GM18507 (cell line): ENCODE results near the gene IL1RL1.
"Not testable (repeated sequence)": the region's sequence is repeated elsewhere in the genome, so short reads cannot be mapped to it uniquely, and the experiment has no call there.

Experiments used
- DNase-seq: peaks from one replicate; pipeline ENCODE4 v3.0.0; 2011; ENCODE audit warnings: low read depth; ENCODE audit not compliant: insufficient read length; ENCODE audit errors: extremely low spot score
- FAIRE-seq: peaks from 2 replicates; lab custom pipeline; 2011; peaks lifted over from hg19 to GRCh38; lab: Jason Lieb, UNC

IL1RL1 gene

DNA sequence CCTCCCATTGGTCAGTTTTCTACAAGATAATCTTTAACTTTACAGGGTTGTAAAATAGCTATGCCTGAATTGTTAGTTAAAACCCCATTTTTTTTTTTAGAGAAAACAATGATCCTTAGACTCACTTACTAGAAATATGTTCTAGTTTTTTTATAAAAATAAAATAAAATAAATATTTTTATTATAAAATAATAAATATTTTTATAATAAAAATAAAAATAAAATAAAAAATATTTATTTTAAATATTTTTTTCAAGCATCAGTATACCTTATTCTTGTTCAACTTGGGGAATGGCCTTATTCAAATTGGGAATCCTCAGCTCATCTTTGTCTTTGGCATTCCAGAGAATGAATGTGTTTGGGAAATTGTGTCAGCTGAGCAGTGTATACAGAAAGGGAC lies 20.8 kb upstream of the IL1RL1 start:
- DNase-seq (no peak), FAIRE-seq (no peak)

DNA sequence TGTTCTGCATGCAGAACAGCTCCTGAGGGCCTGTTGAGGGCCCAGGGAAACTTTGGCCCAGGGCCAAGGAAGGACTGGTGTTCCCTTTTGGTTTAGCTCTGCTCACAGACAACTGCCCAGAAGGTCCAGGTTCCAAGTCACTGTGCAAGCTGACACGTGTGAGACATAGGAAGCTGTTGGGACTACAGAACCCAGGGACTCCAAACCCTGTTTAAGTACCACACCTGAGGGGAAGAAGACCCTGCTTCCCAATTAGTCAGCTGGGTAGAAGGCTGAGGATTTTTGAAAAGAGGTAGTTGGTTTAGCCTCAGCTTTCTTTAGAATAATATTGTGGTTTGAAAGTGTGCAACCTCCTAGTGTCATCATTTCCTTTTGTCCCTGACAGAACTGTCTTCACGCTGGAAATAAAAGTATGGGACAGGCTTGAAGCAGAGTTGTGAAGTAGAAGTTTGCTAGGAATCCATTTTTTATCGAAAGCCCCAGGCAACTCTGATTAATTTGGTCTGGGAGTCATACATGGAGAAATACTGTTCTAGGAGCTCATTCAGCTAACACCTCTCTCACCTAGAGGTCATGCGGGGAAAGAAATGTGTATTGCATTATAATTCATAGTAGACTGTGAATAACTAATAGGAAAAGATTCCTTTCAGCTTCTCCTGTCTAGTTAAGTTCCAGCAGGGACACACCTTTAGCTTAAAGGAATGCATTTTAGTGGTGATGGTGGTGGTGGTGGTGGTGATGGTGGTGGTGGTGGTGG lies 19.9 kb upstream of the IL1RL1 start:
- DNase-seq (no peak), FAIRE-seq (no peak)

DNA sequence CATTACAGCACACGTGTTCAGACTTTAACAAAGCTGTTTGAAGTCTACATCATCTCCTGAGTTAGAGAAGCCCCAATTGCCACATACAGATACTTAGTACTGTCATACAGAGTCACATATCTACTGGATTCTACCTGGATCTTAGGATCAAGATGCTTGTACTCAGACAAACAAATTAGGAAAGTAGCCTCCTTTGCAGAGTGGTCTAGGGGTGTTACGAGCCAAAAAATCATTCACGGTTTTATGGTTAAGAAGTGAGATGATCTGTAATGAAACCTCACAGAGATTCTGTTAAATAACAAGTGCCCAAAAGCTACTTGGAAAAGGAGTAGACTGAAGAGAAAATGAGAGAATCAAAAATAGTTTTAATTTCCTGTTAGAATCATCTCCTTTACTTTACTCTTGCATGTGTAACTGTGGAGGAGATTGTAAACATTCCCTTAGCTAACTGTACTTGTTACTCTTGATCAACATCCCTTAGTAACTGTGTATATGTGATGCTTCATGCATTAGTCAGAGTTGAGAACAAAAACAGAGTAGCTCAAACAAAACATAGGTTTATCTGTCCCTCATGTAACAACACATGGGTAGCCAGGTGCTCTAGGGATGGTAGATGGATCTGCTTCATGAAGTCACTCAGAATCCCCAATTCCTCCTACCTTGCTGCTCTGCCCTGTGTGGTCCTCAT lies 16.4 kb upstream of the IL1RL1 start:
- DNase-seq, result no peak
- no peak for FAIRE-seq

DNA sequence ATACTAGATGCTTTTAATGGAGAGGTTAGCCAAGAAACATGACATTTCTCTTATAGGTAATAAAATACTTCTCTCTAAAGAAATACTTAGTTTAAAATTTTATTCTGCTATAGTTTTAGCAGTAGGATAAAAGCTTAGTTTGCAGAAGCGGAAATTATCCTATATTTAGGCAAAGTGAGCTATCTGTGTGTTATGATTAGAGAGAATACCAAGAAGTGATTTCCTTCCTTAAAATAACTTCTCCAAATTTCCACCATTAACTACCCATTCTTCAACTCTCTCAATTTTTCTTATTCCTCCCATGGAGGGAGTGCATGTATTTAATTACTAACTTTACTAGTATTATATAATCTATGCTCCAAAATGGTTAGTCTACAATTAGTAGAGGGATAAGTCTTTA lies 15.8 kb upstream of the IL1RL1 start:
- DNase-seq (no peak), FAIRE-seq (no peak)

DNA sequence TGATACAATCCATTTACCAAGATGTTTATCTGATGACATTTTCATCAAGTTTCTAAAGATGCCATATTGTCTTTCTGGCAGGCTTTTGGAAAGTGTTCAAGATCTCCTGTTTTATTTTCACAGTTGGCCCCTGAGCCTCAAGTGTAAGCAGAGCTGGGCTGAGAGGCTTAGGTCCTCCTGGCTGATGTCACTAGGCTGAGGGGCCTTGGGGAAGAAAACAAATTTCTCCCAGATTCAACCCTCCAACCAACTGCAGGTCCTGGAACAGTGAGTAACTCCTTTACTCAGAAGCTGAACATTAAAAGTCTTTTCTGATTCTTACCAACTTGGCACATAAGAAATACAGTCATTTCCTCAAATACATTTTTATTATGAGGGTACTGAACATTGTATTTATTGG lies 14.9 kb upstream of the IL1RL1 start:
- no peak for FAIRE-seq
- no peak for DNase-seq

DNA sequence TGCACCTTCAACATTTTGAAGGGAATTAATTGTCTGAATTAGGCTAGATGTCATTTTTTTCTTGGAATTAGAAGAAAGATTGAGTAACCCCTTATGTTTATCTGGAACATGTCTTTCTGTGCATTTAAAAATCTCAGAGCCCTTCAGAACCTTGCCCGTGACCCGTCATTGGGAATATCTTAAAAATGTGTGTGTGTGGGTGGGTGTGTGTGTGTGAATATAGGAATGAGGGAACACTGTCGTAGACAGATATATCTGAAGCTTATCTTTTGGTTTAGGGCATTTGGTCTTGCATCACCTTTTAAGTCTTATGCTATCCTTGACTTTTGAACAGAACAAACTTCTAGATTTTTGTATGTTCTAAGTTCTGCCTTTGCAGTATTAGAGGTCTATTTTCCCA lies 13.5 kb upstream of the IL1RL1 start:
- DNase-seq (no peak), FAIRE-seq (no peak)

DNA sequence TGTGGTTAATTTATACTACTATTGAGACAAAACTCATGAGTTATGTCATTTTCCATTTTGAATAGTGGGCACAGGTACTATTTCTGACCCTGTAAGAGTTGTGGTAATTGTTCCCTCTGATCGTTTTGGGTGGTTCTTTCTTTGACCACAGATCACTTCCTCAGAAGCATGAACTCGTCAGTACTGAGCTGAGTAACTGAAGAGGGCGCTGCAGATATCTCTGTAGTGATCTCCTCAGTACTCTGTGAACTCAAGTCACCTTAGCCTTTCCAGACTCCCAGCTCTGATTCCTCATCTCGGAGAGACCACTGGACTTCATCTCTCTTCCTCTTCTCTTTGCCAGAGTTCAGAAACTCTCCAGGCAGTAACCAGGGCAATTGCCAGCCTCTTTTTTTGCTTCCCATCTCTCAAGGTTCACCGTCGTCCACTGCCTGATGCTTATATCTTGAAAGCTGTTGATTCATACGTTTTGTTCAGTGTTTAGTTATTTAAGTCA lies 9.4 kb upstream of the IL1RL1 start:
- DNase-seq (no peak), FAIRE-seq (peak; percentile 50)

DNA sequence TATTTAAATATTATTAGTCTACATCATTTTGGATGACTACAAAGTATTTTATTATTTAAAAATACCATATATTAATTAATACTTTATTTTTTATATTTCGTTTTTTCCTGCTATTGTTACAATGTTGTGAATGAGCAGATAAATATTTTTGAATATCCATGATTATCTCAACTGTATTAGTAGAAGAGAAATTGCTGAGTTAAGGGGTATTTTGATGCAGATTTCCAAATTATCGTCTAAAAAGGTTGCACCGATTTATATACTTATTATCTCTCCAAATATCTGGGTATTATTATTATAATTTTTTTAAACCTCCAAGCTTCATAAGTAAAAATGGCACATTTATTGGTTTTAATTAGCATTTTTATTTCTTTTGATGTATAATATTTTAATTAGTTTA lies 8.9 kb upstream of the IL1RL1 start:
- FAIRE-seq, result no peak
- no peak for DNase-seq

DNA sequence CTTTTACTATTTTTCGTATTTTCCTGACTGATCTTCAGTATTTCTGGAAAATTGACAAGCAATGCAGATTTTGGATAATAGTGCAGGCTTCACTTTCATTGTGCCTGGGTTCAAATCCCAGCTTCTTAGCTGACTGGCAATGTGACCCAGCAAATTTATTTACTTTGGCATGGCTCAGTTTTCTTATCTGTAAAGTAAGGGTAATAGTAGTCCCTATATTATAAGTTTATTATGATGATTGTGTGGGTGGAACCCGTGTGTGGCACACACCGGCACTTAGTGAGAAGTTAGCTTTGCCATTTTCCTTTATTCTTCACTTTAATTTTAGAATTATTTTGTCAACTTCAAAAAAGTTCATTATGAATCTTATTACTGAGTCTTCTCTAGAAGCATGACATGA lies 7.8 kb upstream of the IL1RL1 start:
- FAIRE-seq (no peak), DNase-seq (no peak)

DNA sequence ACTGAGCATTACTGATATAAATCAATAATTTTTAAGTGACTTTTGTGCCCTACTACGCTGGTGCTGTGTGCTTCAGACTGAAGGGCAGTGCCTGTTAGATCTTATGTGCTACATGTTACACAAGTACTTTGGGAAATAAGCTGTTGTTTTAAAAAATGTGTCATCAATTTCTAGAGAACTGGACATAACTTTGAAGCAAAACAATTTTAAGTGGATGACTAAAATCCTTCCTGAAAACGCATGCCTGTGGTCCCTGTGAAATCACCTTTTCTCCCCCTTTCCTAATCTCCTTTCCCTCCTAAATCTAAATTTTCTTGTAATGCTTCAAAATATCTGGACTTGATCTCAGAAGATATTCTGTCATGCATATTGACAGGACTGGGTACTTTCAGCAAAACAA lies 7.1 kb upstream of the IL1RL1 start:
- no peak for FAIRE-seq
- DNase-seq, result no peak

DNA sequence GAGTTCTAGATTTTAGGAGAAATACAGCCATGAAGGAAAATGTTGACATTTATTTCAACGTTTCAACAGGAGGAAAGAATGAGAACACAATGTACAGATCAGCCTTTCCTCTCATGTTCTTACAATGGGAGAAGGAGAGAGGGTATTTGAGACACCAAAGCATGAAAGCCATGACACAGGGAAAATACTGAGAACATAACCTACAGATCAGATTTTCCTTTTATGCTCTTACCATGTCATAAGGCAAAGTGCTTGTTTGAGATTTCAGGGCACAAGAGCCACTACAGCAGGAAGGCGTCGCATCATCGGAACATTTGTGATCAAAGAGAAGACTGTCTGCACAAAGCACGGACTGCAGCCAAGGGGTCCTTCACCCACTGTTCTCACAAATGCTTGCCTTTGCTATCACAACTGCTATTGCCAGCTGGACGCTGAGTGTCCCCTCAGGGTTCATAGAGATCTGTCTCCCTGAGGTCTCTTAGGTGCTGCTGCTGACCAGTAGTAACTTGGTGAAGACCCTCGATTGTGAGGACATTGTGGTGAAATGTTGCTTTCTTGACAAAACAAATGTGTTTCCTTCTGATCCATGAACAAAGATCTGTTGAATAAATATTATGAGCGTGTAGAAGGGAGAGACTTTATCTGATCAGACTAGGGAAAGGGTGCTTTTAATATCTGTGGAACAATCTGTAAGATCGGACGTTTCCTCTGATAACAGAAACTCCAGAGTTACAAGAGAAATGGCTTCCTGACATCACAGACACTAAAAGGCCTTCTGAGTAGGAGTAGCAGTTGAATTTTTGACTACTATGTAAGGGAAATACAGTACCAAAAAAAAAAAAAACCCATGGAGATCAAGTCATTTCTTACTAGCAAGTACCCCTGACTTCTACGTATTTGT lies 6.4 kb upstream of the IL1RL1 start:
- FAIRE-seq (no peak), DNase-seq (no peak)

DNA sequence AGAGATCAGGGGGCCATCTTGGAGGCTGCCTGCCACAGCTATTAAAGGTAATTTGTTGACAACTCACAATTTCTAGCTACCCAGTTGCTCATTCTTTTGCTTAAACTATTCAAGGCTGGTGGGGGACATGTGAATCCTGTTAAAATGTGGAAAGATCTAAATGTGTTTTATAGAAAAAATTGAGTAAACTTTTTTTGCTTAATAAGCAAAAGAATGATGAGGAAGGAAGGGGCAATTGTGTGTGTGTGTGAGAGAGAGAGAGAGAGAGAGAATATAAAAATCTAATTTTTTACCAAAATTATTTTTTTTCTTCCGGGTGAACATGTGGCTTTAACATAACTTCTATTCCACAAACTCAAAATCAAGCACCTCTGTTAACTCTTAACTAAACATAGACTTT lies 5.2 kb upstream of the IL1RL1 start:
- DNase-seq (no peak), FAIRE-seq (no peak)

DNA sequence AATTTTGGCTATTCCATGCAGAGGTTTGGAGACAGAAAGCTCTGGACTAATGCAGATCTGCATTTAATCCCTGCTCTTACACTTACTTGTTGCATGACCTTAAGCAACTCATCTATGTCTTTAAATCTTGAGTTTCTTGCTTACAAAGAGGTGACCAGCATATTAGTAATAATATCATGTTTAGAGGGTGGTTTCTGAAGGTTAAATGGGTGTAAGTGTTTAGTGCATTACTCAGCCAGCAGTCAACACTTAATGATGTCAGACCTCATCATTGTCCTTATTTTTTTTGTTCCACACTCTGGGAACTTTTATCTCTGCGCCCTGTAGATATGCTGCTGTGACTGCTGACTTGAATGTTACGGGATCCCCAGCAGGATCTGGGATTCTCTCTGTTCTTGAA lies 1.7 kb downstream of the IL1RL1 start:
- FAIRE-seq, result no peak

DNA sequence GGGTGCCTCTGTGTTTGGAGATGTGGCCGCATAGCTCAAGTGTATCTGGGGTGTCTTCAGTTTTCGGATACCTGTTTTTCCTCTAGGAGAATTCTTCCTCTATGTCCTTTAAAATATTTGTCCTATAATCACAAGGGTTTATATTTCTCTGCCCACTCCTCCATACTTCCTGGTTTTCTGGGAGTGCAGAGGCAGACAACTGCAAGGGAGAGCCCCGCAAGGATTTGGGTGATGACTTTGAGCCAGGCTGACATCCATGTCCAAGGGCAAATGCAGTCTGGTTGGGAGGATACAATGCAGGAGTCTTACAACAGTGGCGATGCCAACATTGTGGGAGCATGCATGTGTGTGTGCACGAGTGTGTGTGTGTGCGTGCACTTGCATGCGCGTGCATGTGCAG lies 2.1 kb downstream of the IL1RL1 start:
- FAIRE-seq (no peak), DNase-seq (no peak)

More for the DNA sequence above, 1.7 kb downstream of the IL1RL1 start:
- no peak for DNase-seq

DNA sequence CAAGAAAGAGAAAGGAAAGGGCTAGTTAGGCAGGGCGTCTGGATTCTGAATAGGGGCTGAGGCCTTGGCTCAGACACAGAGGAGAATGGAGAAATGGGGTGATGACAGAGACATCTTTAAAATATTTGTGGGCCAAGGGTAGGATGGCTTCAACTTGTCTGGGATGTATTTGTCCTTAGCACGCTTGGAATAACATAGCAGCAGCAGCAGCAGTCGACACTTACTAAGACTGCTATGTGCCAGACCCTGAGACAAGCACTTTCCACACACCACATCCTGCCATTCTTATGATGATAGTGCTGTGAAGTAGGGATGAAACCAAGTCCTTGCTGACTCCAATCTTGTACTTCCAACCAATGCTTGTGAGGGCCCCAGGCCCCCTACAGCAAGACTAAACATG lies 2.6 kb downstream of the IL1RL1 start:
- DNase-seq, result no peak
- no peak for FAIRE-seq

DNA sequence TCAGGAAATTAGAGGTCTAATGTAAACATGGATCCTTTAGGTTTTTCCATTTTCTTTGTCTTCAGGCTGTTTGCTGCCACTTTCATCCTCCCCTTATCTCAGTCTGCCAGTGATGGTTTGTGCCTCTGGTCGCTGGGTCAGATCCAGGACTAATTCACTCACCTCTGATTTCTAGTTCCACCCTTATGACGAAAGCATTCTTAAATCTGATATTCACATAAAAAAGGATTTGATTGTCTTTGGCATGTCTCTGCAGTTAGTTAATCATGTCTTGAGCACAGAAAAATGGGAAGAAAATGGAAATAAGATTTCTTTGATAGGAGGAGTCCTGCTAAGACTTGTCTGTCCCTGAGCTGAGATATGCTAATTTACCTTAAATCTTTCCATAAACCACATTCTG lies 4.6 kb downstream of the IL1RL1 start:
- FAIRE-seq (no peak), DNase-seq (no peak)

DNA sequence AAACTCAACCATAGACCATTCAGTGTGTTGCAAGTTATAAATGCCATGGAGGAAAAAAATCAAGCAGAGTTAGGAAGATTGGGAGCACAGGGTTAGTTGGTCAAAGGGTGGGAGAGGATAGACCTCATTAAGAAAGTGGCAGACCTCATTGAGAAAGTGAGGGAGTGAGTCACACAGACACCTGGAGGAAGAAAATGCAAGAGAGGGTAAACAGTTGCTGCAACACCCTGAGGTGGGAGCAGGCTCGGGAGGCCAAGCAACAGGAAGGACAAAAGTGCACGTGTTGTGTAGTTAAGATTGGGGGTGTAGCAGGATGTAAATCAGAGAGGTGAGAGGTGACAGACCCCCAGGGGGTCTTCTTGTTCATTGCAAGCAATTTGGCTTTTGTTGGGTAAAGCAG lies 6.4 kb downstream of the IL1RL1 start:
- FAIRE-seq (no peak), DNase-seq (no peak)

DNA sequence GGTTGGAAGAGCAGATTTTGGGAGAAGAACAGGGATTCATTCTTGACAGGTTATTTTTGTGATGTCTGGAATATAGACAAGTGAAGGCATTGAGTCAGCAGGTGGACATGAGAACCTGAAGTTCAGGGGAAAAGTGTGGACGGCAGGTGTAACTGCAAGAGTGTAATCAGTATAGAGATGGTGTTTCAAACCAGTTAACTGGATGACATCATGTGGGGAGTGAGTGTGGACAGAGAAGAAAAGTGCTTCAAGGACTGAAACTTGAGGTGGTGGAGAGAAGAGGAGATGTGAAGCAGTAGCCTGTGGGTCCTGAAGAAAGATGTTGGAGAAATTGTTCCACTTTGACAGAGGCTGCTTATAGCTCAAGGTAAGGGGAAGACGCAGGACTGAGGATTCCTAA lies 7.1 kb downstream of the IL1RL1 start:
- DNase-seq (no peak), FAIRE-seq (no peak)

DNA sequence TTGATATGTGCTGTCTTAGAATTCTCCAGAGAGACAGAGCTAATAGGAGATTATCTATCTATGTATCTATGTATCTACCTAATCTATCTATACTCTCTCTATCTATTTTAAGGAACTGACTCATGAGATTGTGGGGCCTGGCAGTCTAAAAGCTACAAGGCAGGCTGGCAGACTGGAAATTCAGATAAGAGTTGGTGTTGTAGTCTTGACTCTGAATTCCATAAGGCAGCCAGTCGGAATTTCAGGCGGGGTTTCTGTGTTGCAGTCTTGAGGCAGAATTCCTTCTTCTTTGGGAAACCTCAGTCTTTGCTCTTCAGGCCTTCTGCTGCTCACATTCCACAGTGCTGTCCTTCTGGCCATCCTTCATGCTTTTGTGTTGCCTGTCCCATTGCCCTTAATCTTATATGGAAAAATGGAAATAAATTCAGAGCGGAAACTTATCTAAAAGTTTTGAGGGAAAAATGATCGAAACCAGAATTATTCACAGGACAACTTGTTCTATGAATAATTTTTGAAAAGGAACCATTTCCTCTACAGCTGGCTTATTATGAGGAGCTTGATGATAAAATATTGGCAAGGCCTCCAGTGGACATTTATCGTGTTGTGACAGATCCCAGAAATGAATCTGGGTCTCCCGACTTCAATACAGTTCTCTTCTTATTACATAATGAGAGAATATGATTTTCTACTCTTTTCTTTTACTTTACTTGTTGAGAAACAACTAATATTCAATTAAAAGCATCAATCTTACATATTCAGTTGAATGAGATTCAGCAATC lies 10.8 kb downstream of the IL1RL1 start:
- FAIRE-seq, result no peak
- no peak for DNase-seq

DNA sequence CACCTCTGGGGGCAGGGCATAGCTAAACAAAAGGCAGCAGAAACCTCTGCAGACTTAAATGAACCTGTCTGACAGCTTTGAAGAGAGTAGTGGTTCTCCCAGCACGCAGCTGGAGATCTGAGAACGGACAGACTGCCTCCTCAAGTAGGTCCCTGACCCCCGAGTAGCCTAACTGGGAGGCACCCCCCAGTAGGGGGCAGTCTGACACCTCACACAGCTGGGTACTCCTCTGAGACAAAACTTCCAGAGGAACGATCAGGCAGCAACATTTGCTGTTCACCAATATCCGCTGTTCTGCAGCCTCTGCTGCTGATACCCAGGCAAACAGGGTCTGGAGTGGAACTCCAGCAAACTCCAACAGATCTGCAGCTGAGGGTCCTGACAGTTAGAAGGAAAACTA lies 13.6 kb downstream of the IL1RL1 start:
- FAIRE-seq, DNase-seq: not testable (repeated sequence)
